Measurements from ENCODE around the gene GPC6. TPM values are rescaled to one million over a fixed set of nuclear protein-coding genes. Genes with fewer than 3 reads are reported as not detected.

GPC6 gene
- total RNA-seq, 1 donor from 2014 or later: 18.7 TPM

GRCh38 chr13:93254775-93255174, 28.2 kb downstream of the GPC6 start:
- H3K4me3 ChIP-seq (ENCODE audit: low read depth, low read length): no peak overlapping the region
- TF ChIP-seq CTCF (conservative IDR thresholded peaks at IDR 0.05; ENCODE audit: low read depth, low read length): peak; percentile 29
- DNase-seq (ENCODE audit: low read depth): peak; percentile 74

- no peak overlapping the region for H3K4me3 ChIP-seq (ENCODE audit: low read depth, low read length)
- no peak for DNase-seq (ENCODE audit: low read depth)
- no peak for TF ChIP-seq CTCF (conservative IDR thresholded peaks at IDR 0.05; ENCODE audit: low read depth, low read length)
Observed at GRCh38 chr13:93256998-93257397, 30.4 kb downstream of the GPC6 start.

GRCh38 chr13:93259527-93260080, 33.0 kb downstream of the GPC6 start:
- no peak for DNase-seq (ENCODE audit: low read depth)
- TF ChIP-seq CTCF (conservative IDR thresholded peaks at IDR 0.05; ENCODE audit: low read depth, low read length): no peak
- no peak overlapping the region for H3K4me3 ChIP-seq (ENCODE audit: low read depth, low read length)

- TF ChIP-seq CTCF (conservative IDR thresholded peaks at IDR 0.05; ENCODE audit: low read depth, low read length): no peak
- no peak overlapping the region for H3K4me3 ChIP-seq (ENCODE audit: low read depth, low read length)
- no peak for DNase-seq (ENCODE audit: low read depth)
Observed at GRCh38 chr13:93260591-93260990, 34.0 kb downstream of the GPC6 start.

- DNase-seq (ENCODE audit: low read depth): no peak
Observed at GRCh38 chr13:93262729-93263345, 36.2 kb downstream of the GPC6 start.

GRCh38 chr13:93264876-93265275, 38.3 kb downstream of the GPC6 start:
- no peak overlapping the region for H3K4me3 ChIP-seq (ENCODE audit: low read depth, low read length)
- DNase-seq (ENCODE audit: low read depth): no peak
- TF ChIP-seq CTCF (conservative IDR thresholded peaks at IDR 0.05; ENCODE audit: low read depth, low read length): no peak

More at GRCh38 chr13:93262729-93263345, 36.2 kb downstream of the GPC6 start:
- TF ChIP-seq CTCF (conservative IDR thresholded peaks at IDR 0.05; ENCODE audit: low read depth, low read length): no peak
- H3K4me3 ChIP-seq (ENCODE audit: low read depth, low read length): no peak overlapping the region

GRCh38 chr13:93265800-93266199, 39.2 kb downstream of the GPC6 start:
- DNase-seq (ENCODE audit: low read depth): no peak
- no peak overlapping the region for H3K4me3 ChIP-seq (ENCODE audit: low read depth, low read length)
- no peak for TF ChIP-seq CTCF (conservative IDR thresholded peaks at IDR 0.05; ENCODE audit: low read depth, low read length)

Measured in epithelial cell of proximal tubule (primary cell).